ENCODE measurements around the gene THAP8.
A peak's percentile ranks its signal among the peaks of the same experiment; 100 is the strongest.

The THAP8 gene

GRCh38 chr19:36030264-36031148 is 23.6 kb downstream of the THAP8 start:
- Histone ChIP-seq H3K9me3 (ENCODE audit: control insufficient read depth, insufficient read depth, low read depth, low read length) (no peaks in the 10 kb centered on the region), H3K27ac (ENCODE audit: extremely low read depth, low read depth, low read length) (no peak overlapping the region), H3K4me3 (ENCODE audit: low read depth, low read length) (no peak overlapping the region), H3K4me1 (ENCODE audit: control insufficient read depth, insufficient read depth, low read length) (peaks cover 6% of the 10 kb centered on the region; the same call in 1 of the 2 replicates), H3K36me3 (ENCODE audit: control insufficient read depth in 2 of 2, insufficient read depth in 1 of 2, low read length in 2 of 2) (peaks cover 43 to 79% of the 10 kb centered on the region in 2 experiments)
- POLR2A ChIA-PET, result interaction anchor here (0.6 to 3.8 kb wide), 5 partner anchors 16 to 1813 kb away, joined by 3 to 13 read pairs (median 7); partner anchors contain the start of gene ALKBH6
- CTCF ChIA-PET, result interaction anchor here (0.6 to 1.1 kb wide), 4 partner anchors 24 to 483 kb away, joined by 3 to 4 read pairs (median 3); partner anchors contain the start of gene WDR62
- TF ChIP-seq, protein P1, sequence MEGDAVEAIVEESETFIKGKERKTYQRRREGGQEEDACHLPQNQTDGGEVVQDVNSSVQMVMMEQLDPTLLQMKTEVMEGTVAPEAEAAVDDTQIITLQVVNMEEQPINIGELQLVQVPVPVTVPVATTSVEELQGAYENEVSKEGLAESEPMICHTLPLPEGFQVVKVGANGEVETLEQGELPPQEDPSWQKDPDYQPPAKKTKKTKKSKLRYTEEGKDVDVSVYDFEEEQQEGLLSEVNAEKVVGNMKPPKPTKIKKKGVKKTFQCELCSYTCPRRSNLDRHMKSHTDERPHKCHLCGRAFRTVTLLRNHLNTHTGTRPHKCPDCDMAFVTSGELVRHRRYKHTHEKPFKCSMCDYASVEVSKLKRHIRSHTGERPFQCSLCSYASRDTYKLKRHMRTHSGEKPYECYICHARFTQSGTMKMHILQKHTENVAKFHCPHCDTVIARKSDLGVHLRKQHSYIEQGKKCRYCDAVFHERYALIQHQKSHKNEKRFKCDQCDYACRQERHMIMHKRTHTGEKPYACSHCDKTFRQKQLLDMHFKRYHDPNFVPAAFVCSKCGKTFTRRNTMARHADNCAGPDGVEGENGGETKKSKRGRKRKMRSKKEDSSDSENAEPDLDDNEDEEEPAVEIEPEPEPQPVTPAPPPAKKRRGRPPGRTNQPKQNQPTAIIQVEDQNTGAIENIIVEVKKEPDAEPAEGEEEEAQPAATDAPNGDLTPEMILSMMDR (tag by site-specific recombination; IDR thresholded peaks at IDR 0.05), result peak; percentile 58; the same call in 1 of the 2 replicates
- TF ChIP-seq ZNF280D (tag by site-specific recombination; IDR thresholded peaks at IDR 0.05), result 0 out of 2 replicates have a peak, but pooled peaks have one; percentile 60
- TF ChIP-seq ZNF558 (tag by site-specific recombination; IDR thresholded peaks at IDR 0.05), result no peak
- TF ChIP-seq ZNF518A (tag by site-specific recombination; conservative IDR thresholded peaks at IDR 0.05; ENCODE audit: low read depth), result no peak
- no peak for TF ChIP-seq ZNF626 (tag by site-specific recombination; IDR thresholded peaks at IDR 0.05)
- no peak for TF ChIP-seq PRDM2 (tag by site-specific recombination; IDR thresholded peaks at IDR 0.05; ENCODE audit: borderline replicate concordance)
- TF ChIP-seq ZNF677 (tag by site-specific recombination; IDR thresholded peaks at IDR 0.05), result no peak
- TF ChIP-seq ZNF362 (tag by site-specific recombination; IDR thresholded peaks at IDR 0.05), result peak; percentile 92
- TF ChIP-seq ZFP69B (tag by site-specific recombination; IDR thresholded peaks at IDR 0.05), result no peak
- TF ChIP-seq, protein P2, sequence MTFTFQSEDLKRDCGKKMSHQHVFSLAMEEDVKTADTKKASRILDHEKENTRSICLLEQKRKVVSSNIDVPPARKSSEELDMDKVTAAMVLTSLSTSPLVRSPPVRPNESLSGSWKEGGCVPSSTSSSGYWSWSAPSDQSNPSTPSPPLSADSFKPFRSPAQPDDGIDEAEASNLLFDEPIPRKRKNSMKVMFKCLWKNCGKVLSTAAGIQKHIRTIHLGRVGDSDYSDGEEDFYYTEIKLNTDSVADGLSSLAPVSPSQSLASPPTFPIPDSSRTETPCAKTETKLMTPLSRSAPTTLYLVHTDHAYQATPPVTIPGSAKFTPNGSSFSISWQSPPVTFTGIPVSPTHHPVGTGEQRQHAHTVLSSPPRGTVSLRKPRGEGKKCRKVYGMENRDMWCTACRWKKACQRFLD (tag by site-specific recombination; IDR thresholded peaks at IDR 0.05), result no peak
- TF ChIP-seq ZNF623 (tag by site-specific recombination; IDR thresholded peaks at IDR 0.05), result peak; percentile 100
- TF ChIP-seq ZNF394 (tag by site-specific recombination; IDR thresholded peaks at IDR 0.05; ENCODE audit: borderline replicate concordance), result peak; percentile 6; the same call in 1 of the 2 replicates
- TF ChIP-seq ZNF37A (tag by site-specific recombination; IDR thresholded peaks at IDR 0.05), result no peak
- no peak for TF ChIP-seq ZNF768 (tag by site-specific recombination; IDR thresholded peaks at IDR 0.05)
- no peak for TF ChIP-seq GFI1B (tag by site-specific recombination; IDR thresholded peaks at IDR 0.05)

Measured in HEK293 (cell line).